NCI-H446 treated with DMSO at 0.1 percent for 48 hours (cell line): ENCODE data around the gene SNX7.

ENCODE experiments used
- DNase-seq: peaks from one replicate; lab custom pipeline; 2025; lab: John Stamatoyannopoulos, UW

Gene SNX7

DNA sequence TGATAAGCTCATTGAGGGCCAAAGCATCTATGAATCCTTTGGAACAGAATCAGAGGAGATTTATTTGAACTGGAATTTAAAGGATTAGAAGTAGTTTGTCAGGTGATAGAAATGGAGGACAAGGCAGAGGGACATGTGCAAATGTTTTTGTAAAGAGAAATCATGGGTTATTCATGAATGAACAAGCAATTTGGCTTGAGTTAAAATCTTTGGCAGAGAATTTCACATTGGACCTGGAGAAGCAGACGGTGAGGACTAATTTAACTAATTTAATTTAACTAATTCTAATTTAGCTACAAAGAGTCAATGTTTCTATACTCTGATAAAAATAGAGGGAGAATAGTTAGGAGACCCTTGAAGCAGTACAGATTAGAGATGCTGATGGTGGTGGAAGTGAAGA is 36.3 kb downstream of the SNX7 start:
- peak; percentile 86 for DNase-seq

DNA sequence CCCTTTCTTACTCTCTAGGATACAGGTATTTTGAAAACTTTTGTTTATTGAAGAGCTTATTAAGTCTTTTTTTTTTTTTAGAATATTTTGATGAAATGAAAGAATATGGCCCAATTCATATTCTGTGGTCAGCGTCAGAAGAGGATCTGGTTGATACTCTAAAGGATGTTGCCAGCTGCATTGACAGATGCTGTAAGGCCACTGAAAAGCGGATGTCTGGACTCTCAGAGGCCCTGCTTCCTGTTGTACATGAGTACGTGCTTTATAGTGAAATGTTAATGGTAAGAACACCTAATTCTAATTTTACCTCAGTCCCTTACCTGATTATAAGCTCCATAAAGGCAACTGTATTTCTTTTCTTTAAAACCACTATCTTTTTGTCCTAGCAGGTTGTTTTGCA is 37.1 kb downstream of the SNX7 start:
- no peak for DNase-seq

DNA sequence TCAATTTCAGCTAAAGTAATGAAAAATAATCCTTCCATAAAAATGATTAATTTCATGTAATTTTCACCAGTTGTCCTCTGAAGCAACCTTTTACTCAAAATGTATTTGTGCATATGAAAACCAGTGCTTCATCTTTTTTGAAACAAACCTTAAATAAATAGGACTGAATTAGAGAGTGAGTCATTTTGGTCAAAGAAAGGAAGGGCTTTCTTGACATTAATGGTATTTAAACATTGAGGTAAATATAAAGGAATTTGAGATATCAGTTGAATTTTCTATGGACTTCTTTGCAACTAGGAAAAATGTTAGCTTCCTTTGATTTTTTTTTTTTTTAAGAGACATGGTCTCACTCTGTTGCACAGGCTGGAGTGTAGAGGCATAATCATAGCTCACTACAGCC is 38.7 kb downstream of the SNX7 start:
- no peak for DNase-seq

DNA sequence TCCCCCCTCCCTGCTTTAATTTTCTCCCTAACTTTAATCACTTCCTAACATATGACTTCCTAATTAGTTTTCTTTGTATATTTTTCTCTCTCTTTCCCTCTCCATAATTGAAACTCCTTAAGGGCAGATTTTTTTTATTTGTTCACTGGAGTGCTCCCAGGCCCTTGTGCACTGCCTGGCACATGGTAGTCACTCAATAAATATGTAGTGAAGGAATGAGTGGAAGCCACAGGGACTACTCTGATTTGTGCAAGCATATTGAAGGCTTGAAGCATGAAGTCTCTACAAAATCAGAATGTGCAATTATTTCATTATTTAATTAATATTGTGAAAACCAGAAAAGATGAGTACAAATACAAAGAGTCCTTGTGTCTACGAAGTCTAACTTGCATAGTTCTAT is 41.5 kb downstream of the SNX7 start:
- DNase-seq, result no peak

DNA sequence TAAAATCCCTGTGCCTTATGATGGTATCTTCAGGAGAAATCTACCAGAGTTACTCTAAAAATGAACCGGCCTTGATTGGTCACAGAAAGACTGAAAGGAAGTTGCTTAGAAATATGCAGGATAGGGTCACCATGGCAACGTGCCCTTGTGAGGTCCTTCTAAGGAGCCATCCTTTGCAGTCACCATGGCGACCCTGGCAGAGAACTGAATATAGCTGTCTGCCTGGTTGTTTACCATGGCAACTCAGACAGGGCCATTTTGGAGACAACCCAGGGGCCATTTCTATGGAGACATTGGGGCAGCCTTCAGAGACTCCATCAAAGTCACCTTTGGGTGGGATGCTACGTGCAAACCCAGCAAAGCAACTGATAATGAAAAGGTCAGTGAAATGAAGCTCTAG is 43.0 kb downstream of the SNX7 start:
- peak; percentile 71 for DNase-seq

DNA sequence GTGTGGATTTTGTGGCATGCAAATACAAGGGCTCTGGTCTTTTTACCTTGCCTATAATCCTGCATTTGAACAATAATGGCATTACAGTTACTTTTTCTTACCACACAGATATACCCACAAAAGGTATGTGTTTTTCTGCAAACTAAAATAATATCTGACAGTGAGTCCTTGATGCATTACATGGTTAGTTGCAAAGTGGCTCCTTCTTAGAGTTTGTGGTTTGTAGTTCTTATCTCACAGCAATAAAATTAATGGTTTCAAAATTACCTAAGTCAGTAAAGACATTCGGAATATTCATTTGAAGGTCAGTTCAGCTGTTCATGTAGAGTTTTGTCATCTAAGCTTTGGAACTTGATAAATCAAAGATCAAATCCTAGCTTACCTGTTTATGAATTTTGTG is 43.5 kb downstream of the SNX7 start:
- DNase-seq, result no peak

DNA sequence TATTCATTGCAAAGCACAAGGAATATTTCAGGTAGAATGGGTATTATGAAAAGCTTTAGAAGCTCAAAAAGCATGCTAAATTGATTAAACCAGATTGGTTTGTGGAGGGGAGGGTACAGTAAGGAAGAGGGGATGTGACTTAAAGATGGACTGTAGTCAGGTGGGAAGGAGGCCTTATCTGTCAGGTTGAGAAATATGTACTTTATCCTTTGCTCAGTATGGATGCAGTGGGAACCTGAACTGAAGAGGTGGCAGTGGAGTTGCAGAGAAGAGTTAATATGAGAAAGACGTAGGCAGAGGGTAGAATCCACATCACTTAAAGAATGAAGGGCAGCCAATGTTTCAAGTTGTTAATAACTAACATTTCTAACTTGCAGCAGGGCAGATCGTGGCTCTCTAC is 44.1 kb downstream of the SNX7 start:
- no peak for DNase-seq

GRCh38 chr1:98706173-98706843 is 44.8 kb downstream of the SNX7 start:
- no peak for DNase-seq

GRCh38 chr1:98707556-98707955 is 46.0 kb downstream of the SNX7 start:
- no peak for DNase-seq

DNA sequence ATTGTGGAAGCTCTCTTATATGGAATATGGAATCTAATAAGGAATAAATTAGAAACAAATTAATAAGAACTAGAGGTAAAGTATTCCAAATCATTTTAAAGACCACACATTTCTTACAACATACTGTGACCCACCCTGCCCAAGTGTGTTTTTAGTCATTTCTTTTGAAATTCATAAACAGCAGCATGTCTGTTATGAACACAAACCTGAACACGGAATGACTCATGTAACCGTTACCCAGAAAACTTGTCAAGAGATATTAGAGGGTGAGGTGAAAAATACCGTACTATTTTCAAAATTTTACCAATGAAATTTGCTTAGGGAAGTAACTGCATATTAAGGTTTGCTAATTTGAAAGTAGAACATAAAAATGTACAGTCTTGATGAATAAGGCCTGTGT is 48.4 kb downstream of the SNX7 start:
- DNase-seq, result no peak

DNA sequence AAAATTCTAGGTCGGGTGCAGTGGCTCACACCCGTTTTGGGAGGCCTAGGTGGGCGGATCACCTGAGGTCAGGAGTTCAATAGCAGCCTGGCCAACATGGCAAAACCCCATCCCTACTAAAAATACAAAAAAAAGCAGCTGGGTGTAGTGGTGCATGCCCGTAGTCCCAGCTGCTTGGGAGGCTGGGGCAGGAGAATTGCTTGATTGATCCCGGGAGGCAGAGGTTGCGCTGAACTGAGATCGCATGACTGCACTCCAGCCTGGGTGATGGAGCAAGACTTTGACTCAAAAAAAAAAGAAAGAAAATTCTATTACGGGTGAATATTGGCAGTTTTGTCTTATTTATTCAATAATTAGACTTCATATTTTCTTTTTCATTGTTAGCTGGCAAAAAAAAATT is 62.1 kb downstream of the SNX7 start:
- no peak for DNase-seq

DNA sequence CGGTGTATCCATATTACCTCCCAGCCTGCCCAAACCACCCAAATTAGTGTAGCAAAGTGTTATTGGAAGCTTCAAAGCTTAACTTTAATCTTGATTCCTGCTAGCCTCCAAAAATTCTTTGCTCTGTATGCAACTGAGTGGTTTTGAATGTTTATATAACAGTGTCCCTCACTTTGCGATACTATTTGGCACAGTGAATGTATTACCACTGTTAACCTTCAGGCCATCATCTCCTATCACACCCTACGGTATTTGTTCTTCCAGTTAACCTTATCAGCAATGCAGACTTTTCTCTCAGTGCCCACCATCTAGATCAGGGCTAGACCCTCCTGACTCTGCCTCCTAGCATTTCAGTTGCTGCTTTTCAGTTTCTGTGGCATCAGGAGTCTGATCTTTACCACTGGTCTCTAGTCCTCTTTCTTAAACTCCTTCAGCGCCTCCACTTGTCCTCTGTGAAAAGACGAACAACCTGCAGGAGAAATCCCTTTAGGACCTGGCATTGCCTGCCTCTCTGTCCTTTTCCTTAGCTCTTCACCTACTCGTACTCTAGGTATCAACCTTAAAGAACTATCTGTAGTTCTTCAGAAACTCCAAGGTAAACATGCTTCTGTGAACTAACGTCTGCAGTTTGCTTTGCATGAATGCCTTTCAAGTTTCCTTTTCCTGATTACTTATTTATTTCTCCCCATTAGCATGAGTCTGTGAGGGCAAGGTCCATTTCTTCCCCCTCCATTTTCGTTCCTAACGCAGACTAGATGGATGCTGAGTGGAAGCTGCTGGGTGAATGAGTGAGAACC is 71.7 kb downstream of the SNX7 start:
- no peak for DNase-seq

GRCh38 chr1:98733782-98734112 is 72.2 kb downstream of the SNX7 start:
- no peak for DNase-seq

DNA sequence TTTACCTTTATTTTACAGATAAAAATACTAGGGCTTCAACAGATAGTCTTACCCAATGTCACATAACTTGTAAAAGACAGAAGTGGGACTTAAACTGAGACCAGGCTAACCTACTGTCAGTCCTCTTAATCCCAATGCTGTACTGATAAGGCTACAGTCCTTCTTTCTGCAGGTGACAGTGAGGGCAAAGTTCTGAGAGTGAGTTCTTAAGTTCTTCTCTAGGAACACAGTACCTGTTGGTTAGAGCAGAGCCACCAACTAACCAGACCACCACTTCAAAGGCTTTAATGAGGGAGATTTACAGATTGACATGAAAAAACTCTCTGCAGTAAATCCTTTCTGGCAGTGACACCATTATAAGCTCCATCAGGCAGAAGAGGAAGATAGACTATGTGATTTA is 74.2 kb downstream of the SNX7 start:
- no peak for DNase-seq

DNA sequence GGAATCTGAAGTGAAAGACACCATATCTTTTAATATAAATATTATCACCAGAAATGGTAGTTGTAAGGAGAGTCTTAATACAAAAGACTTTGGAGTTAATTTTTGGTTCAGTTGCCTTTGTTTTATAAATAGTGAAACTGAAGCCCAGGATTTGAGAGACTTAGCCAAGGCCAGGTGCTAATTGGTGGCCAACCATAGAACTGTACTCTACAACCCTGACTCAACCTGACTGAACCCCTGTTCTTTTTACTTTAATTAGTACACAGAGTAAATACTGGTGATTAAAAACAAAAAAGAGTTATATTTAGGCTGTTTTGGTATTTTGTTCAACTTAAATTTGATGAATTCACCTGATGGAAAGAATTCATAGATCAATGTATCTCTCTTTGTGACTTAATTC is 76.3 kb downstream of the SNX7 start:
- no peak for DNase-seq

- DNase-seq, result no peak
These were observed 78.2 kb downstream of the SNX7 start for GRCh38 chr1:98739762-98740161.

DNA sequence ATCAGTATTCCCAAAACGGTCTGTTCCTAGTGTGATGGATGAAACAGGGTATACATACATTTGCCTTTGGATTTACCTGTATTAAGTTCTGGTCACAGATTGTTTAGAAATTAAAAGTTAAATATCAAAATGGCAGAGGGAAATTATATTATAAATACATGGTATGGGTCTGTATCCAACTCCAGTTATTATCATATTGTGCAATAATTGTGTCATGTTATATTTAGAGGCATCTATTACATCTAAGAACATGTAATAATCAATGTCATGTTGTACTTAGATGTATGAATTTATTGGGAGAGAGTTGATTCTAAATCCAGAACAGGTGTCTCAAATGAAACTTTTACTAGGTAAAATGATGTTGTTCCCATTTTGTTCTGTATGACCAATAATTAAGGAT is 79.6 kb downstream of the SNX7 start:
- DNase-seq, result no peak

- no peak for DNase-seq
These were observed 87.7 kb downstream of the SNX7 start for GRCh38 chr1:98749152-98749756.

DNA sequence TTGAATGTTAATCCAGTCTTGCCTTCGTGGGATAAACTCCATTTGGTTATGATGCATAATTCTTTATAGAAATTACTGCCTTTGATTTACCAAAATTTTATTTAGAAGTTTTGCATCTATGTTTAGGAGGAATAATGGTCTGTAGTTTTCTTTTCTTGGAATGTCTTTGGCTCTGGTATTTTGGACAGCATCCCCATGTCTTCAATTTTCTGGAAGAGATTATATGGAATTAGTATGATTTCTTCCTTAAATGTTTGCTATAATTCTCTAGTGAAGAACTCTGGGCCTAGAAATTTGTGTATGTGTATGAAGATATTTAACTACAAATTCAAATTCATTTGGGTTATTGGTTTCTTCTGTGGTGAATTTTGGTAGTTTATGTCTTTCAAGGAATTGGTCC is 92.7 kb downstream of the SNX7 start:
- DNase-seq, result no peak

GRCh38 chr1:98761219-98761865 is 99.8 kb downstream of the SNX7 start:
- DNase-seq, result no peak

- DNase-seq, result no peak
These were observed 102.1 kb downstream of the SNX7 start for GRCh38 chr1:98763488-98764150.

DNA sequence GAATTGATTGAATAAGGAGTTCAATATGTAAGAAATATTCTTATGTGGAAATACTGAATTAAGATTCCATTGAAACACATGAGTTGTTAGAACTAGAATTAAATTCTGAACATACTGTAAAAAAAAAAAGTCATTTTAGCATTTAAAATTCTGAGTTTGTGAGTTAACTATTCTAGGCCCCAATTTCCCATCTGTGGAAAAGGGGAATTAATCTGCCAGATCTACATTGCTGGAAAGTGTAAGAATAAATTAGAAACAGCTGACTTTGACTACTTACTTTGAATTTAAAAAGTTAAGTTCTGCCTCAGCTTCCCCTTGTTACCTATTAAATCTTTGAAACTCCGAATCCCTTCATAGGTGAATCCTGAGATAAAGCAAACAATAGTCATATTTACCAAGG is 103.0 kb downstream of the SNX7 start:
- no peak for DNase-seq

DNA sequence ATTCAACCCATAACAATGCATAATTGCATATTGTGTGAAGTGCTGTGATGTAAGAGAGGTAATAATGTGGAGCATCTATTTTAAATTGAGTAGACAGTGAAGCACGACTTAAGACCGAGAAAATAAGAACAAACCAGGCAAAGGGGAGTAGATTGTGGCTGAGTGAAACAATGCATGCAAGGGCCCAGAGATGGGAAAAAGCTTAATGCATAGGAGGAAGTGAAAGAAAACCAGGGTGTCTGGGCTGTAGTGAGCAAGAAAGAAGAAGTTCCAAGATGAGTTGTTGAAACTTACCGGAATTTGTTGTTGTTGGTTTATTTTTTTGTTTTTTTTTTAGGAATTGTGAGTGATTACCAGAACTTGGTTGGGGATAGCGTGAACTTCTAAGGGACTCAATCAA is 104.7 kb downstream of the SNX7 start:
- DNase-seq, result no peak
